DOHH2 (cell line): ENCODE data around the gene TLCD1.
A peak's percentile ranks its signal among the peaks of the same experiment; 100 is the strongest.

ENCODE experiments used
- H3F3A ChIP-seq: fragments of 200-600 bp; sonication (generic), shearing (Covaris generic); 2 replicates; pipeline ENCODE4 v1.6.0; 2016; ENCODE audit warnings: antibody characterized with exemption, mild to moderate bottlenecking; ENCODE audit not compliant: control insufficient read depth, insufficient read depth
- H3K27ac ChIP-seq: fragments of 200-600 bp; sonication (generic); 2 replicates; pipeline ENCODE4 v1.5.1; 2014; ENCODE audit warnings: low read depth, mild to moderate bottlenecking, low read length, moderate library complexity
- H3K27me3 ChIP-seq: fragments of 200-600 bp; sonication (generic); 2 replicates; pipeline ENCODE4 v1.6.1; 2014; ENCODE audit warnings: mild to moderate bottlenecking, low read length, mixed read lengths; ENCODE audit not compliant: control insufficient read depth
- H3K36me3 ChIP-seq: fragments of 200-600 bp; sonication (generic); 2 replicates; pipeline ENCODE4 v1.6.1; 2014; ENCODE audit warnings: mild to moderate bottlenecking, low read length, moderate library complexity, mixed read lengths; ENCODE audit not compliant: control insufficient read depth
- H3K4me1 ChIP-seq: fragments of 200-600 bp; sonication (generic); 2 replicates; pipeline ENCODE4 v1.6.1; 2014; ENCODE audit warnings: mild to moderate bottlenecking, low read length, mixed read lengths; ENCODE audit not compliant: control insufficient read depth
- H3K4me2 ChIP-seq: fragments of 200-600 bp; sonication (generic); 2 replicates; pipeline ENCODE4 v1.6.0; 2014; ENCODE audit warnings: mild to moderate bottlenecking, low read length, moderate library complexity
- H3K4me3 ChIP-seq: fragments of 200-600 bp; sonication (generic); 2 replicates; pipeline ENCODE4 v1.5.1; 2014; ENCODE audit warnings: mild to moderate bottlenecking, low read length, mixed read lengths
- H3K79me2 ChIP-seq: fragments of 200-600 bp; sonication (generic); 2 replicates; pipeline ENCODE4 v1.6.1; 2014; ENCODE audit warnings: mild to moderate bottlenecking, low read length, mixed read lengths; ENCODE audit not compliant: control insufficient read depth
- H3K9me2 ChIP-seq: fragments of 200-600 bp; sonication (generic); replicated peaks from 2 replicates; pipeline ENCODE4 v1.6.1; 2014; ENCODE audit warnings: mild to moderate bottlenecking, low read length, mixed read lengths; ENCODE audit not compliant: control insufficient read depth
- H3K9me3 ChIP-seq: fragments of 200-600 bp; sonication (generic); 2 replicates; pipeline ENCODE4 v1.6.1; 2014; ENCODE audit warnings: antibody characterized with exemption, low read length, mixed read lengths; ENCODE audit not compliant: control insufficient read depth, insufficient read depth
- H4K20me1 ChIP-seq: fragments of 200-600 bp; sonication (generic); 2 replicates; pipeline ENCODE4 v1.6.0; 2014; ENCODE audit warnings: low read depth, mild to moderate bottlenecking, antibody characterized with exemption, low read length, moderate library complexity; ENCODE audit not compliant: control insufficient read depth, insufficient read depth
- EZH2phosphoT487 ChIP-seq: fragments of 200-600 bp; sonication (generic); IDR thresholded peaks from 2 replicates; pipeline ENCODE4 v1.6.1; 2017; ENCODE audit warnings: borderline replicate concordance, mild to moderate bottlenecking, antibody characterized with exemption, low read length, moderate library complexity, mixed read lengths
- TF ChIP-seq, protein P1 (sequence below): fragments of 200-600 bp; sonication (generic); IDR thresholded peaks from one replicate; pipeline ENCODE4 v1.5.1; 2014; ENCODE audit warnings: antibody characterized with exemption, mild to moderate bottlenecking, low read depth, low read length; ENCODE audit not compliant: poor library complexity, severe bottlenecking

Gene TLCD1

DNA sequence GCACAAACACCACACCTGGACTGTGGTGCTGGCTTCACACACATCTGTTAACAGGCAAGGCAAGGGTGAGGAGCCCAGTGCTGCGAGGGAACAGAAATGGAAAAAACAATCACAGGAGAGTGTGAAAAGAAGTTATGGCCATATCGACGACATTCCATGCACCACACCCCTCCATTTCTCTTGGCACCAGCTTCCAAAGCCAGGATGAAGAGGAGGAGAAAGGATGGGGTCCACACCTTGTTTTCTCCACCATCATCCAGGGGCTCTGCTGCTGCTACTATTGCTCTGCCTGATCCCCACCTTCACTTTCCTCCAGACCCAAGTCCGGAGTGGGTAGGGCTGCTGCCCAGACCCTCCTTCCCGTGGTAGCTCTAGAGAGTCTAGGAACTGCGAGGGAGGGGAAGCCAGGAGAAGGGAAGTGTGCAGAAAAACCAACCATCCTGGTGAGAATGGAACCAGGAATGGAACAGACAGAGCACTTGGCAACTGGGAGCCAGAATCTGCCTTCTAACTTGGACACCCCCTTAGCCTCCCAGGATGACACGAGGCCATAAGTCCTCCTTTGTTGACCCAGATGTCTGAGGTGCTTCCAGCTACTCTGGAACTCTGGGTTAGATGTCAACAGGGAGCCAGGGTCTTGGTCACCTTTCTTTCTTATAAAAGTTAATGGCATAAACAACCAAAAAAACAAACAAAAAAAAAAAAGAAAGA, 13.2 kb downstream of the TLCD1 start:
- no peaks in the 10 kb centered on the region; the same call in 1 of the 2 replicates for H3K27me3 ChIP-seq
- H3F3A ChIP-seq, result peaks cover 4% of the 10 kb centered on the region; the same call in 1 of the 2 replicates
- no peaks in the 10 kb centered on the region for H3K36me3 ChIP-seq
- peak overlapping the region; percentile 92 for H3K4me3 ChIP-seq
- H3K9me3 ChIP-seq, result no peaks in the 10 kb centered on the region
- H3K9me2 ChIP-seq, result no peaks in the 10 kb centered on the region
- peaks cover 11% of the 10 kb centered on the region for H3K79me2 ChIP-seq
- peaks cover 27% of the 10 kb centered on the region for H3K4me1 ChIP-seq
- H3K27ac ChIP-seq, result no peak overlapping the region
- H4K20me1 ChIP-seq, result no peaks in the 10 kb centered on the region
- no peak for TF ChIP-seq EZH2phosphoT487
- TF ChIP-seq, protein P1, sequence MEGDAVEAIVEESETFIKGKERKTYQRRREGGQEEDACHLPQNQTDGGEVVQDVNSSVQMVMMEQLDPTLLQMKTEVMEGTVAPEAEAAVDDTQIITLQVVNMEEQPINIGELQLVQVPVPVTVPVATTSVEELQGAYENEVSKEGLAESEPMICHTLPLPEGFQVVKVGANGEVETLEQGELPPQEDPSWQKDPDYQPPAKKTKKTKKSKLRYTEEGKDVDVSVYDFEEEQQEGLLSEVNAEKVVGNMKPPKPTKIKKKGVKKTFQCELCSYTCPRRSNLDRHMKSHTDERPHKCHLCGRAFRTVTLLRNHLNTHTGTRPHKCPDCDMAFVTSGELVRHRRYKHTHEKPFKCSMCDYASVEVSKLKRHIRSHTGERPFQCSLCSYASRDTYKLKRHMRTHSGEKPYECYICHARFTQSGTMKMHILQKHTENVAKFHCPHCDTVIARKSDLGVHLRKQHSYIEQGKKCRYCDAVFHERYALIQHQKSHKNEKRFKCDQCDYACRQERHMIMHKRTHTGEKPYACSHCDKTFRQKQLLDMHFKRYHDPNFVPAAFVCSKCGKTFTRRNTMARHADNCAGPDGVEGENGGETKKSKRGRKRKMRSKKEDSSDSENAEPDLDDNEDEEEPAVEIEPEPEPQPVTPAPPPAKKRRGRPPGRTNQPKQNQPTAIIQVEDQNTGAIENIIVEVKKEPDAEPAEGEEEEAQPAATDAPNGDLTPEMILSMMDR, result no peak
- peak overlapping the region; percentile 91 for H3K4me2 ChIP-seq

DNA sequence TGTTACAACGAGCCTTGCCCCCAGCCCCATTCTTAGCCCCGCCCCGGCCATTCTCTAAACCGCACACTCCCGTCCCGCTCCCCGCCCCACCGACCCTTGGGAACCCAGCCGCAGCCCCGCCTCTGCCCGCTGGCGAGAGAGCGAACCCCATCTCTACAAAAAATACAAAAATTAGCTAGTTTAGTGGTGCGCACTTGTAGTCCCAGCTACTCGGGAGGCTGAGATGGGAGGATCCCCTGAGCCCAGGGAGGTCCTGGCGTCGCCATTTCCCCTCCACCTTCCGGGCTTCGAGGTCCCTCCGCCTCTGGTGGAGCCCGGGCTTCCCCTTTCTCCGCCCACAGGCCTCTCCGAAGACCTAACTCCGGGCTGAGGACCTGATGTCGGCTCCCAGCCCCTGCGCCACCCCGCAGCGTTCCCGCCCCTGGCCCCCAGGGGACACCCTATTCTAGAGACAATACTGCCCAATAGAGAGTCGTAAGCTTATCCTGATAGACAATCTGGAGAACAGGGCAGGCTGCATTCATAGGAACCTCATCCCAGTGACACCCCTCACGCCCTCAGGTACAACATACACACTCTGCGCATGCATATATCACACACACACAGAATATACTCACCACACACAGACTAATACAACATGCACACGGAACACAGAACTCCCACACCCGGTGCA, 13.9 kb downstream of the TLCD1 start:
- peaks cover 9% of the 10 kb centered on the region for H3K79me2 ChIP-seq
- TF ChIP-seq, protein P1, result peak; percentile 42
- TF ChIP-seq EZH2phosphoT487, result no peak
- no peaks in the 10 kb centered on the region for H3K36me3 ChIP-seq
- peak overlapping the region; percentile 65 for H3K27ac ChIP-seq
- H3K4me2 ChIP-seq, result peak overlapping the region; percentile 91
- H3K9me3 ChIP-seq, result no peaks in the 10 kb centered on the region
- no peaks in the 10 kb centered on the region for H3K9me2 ChIP-seq
- H3K4me3 ChIP-seq, result peak overlapping the region; percentile 92
- no peaks in the 10 kb centered on the region for H4K20me1 ChIP-seq
- peaks cover 26% of the 10 kb centered on the region for H3K4me1 ChIP-seq
- H3F3A ChIP-seq, result peaks cover 10% of the 10 kb centered on the region
- no peaks in the 10 kb centered on the region; the same call in 1 of the 2 replicates for H3K27me3 ChIP-seq

DNA sequence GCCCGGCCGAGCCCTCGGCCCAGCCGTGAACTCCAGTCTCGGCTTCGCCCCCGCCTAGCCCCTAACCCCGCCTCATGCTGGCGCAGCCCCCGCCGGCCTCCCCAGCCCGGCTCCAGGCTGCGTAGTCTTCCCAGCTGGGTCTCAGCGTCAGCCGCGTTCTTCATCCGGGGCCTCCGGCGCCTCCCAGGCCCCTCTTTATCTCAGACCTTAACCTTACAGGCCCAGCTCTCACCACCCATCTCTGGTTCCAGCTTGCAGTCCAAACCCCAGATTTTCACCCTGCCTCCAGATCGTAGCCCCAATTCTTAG, 14.4 kb downstream of the TLCD1 start, which contains the start of gene PROCA1:
PROCA1 (minus strand) TSS at position 166 of the 309 bp plus-strand sequence. CDS start 228 bp downstream, outside the sequence.
- Histone ChIP-seq H3K4me2 (peak within 1 kb of the TSS; percentile 91), H4K20me1 (no peaks in the 10 kb centered on the region), H3K9me3 (no peaks in the 10 kb centered on the region), H3K27me3 (no peaks in the 10 kb centered on the region; the same call in 1 of the 2 replicates), H3K4me1 (peaks cover 26% of the 10 kb centered on the region), H3K4me3 (peak within 1 kb of the TSS; percentile 92), H3K9me2 (no peaks in the 10 kb centered on the region), H3K79me2 (peaks cover 9% of the 10 kb centered on the region), H3K27ac (peak within 1 kb of the TSS; percentile 65), H3F3A (peaks cover 12% of the 10 kb centered on the region), H3K36me3 (no peaks in the 10 kb centered on the region)
- TF ChIP-seq EZH2phosphoT487, result no peak
- TF ChIP-seq, protein P1, result no peak
